NT2/D1 (cell line): ENCODE results near the gene TRAIP.

ENCODE experiments used
- SUZ12 ChIP-seq: IDR thresholded peaks from 2 replicates; pipeline ENCODE4 v1.6.1; 2011; ENCODE audit not compliant: insufficient read length, insufficient read depth; ENCODE audit errors: extremely low read depth
- YY1 ChIP-seq: IDR thresholded peaks from 2 replicates; pipeline ENCODE4 v1.6.1; 2011; ENCODE audit not compliant: insufficient read length, insufficient read depth
- ZNF274 ChIP-seq: IDR thresholded peaks from 2 replicates; pipeline ENCODE4 v1.6.1; 2011; ENCODE audit warnings: mild to moderate bottlenecking, low read depth, low read length

DNA sequence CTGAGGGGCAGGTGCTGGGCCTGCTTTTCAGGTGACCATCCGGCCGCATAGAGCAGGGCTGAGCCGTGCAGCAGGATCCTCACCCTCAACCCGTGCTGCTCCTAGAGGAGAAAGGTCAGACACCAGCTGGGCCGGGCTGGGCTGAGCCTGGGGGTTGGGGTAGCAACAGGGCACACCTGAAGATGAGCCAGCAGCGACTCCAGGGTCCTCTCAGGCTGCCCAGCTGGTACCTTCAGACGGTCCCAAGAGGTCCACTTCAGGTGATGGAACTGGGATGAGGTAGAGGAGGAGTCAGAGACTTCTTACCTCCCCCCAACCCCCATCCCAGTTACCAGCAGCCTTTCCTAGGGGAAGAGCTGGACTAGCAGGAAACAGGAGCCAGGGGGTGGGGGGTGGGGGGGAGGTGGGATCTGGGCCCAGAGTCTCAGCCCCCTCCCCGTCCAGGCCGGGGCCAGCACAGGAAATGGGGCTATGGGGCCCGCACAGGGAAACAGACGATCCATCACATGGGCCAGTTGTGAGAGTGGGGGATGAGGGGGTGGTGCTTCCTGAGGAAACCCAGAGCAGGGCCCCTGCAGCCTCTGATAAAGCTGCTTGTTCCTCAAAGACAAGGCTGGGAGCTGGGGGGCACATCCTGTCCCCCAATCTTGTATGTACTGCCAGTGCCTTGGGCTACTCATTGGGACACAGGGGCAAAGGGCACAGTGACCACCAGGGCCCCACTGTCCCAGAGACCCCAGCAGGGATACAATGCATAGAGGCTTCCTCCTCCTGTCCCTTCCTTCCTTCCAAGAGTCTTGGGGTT lies 50.3 kb downstream of the TRAIP start:
- TF ChIP-seq SUZ12 (no peak), ZNF274 (no peak), YY1 (no peak)
